T-cell (primary cell): ENCODE data around the gene PPFIA4. TPM values are rescaled to one million over a fixed set of nuclear protein-coding genes. Genes with fewer than 3 reads are reported as not detected.
A peak's percentile ranks its signal among the peaks of the same experiment; 100 is the strongest.

Experiments
- ATAC-seq, 4 experiments: fragments of 200-7000 bp in 3 of 4; fragments of 150-1000 bp in 1 of 4; cut with Tn5 transposase; replicated peaks in 1 of 4; 1 replicate in 3 of 4; 2 replicates in 1 of 4; pipeline ENCODE4 v1.10.0; 2021; ENCODE audit warnings: moderate library complexity in 3 of 4, mild to moderate bottlenecking in 2 of 4, moderate number of reproducible peaks in 1 of 4
- CTCF ChIA-PET, 2 donors: fragments of 300-600 bp; sonication (Branson Sonifier 250); formaldehyde crosslinking; loops; one replicate each; lab custom pipeline; 2022; ENCODE audit warnings: antibody characterized with exemption in 2 of 2; lab: Charles Lee
- POLR2A ChIA-PET, 2 donors: fragments of 300-600 bp; sonication (Branson Sonifier 250); formaldehyde crosslinking; loops; one replicate each; lab custom pipeline; 2022; ENCODE audit warnings: antibody characterized with exemption in 2 of 2; lab: Charles Lee
- DNase-seq, 35 experiments: peaks; one replicate each; pipeline versions ENCODE4 v3.0.0 to v3.0.0-alpha.2; 2013 to 2023
- H3K27ac ChIP-seq: one replicate; pipeline ENCODE4 v1.5.1; 2013; ENCODE audit warnings: low read length
- H3K27me3 ChIP-seq, 2 experiments: replicated peaks in 1 of 2; 1 replicate in 1 of 2; 2 replicates in 1 of 2; pipeline versions ENCODE4 v1.6.1 to v1.7.0; 2013; ENCODE audit warnings: low read length in 1 of 2, mixed read lengths in 1 of 2; ENCODE audit not compliant: control insufficient read depth in 2 of 2, insufficient read depth in 2 of 2; ENCODE audit errors: extremely low read depth in 1 of 2
- H3K36me3 ChIP-seq, 2 donors: 1 replicate in 1 of 2; 2 replicates in 1 of 2; pipeline versions ENCODE4 v1.6.1 to v1.7.0; 2013; ENCODE audit warnings: low read length in 1 of 2; ENCODE audit not compliant: control insufficient read depth in 2 of 2, insufficient read depth in 1 of 2; ENCODE audit errors: extremely low read depth in 1 of 2
- H3K4me1 ChIP-seq, 2 experiments: 1 replicate in 1 of 2; 2 replicates in 1 of 2; pipeline versions ENCODE4 v1.6.1 to v1.7.0; 2013; ENCODE audit warnings: low read length in 2 of 2, mixed read lengths in 1 of 2; ENCODE audit not compliant: insufficient read depth in 2 of 2, control insufficient read depth in 1 of 2; ENCODE audit errors: extremely low read depth in 1 of 2
- H3K4me3 ChIP-seq, 2 donors: 1 replicate in 1 of 2; 2 replicates in 1 of 2; pipeline versions ENCODE4 v1.5.1 to v1.7.0; 2013; ENCODE audit warnings: mild to moderate bottlenecking in 2 of 2, low read length in 1 of 2, moderate library complexity in 1 of 2; ENCODE audit not compliant: control insufficient read depth in 1 of 2; ENCODE audit errors: extremely low read depth in 1 of 2
- H3K9me3 ChIP-seq: 2 replicates; pipeline ENCODE4 v1.7.0; 2013
- H3K27ac Mint-ChIP-seq, 2 donors: one replicate each; pipeline ENCODE4 v1.8.0; 2020 to 2021; ENCODE audit warnings: mild to moderate bottlenecking in 2 of 2, mixed read lengths in 2 of 2
- H3K27me3 Mint-ChIP-seq, 2 donors: one replicate each; pipeline ENCODE4 v1.8.0; 2021 to 2022; ENCODE audit warnings: mixed read lengths in 2 of 2
- H3K36me3 Mint-ChIP-seq: one replicate; pipeline ENCODE4 v1.8.0; 2021; ENCODE audit warnings: mixed read lengths
- H3K4me1 Mint-ChIP-seq, 3 donors: one replicate each; pipeline ENCODE4 v1.8.0; 2020 to 2022; ENCODE audit warnings: mixed read lengths in 3 of 3, mild to moderate bottlenecking in 1 of 3
- H3K4me3 Mint-ChIP-seq, 3 donors: one replicate each; pipeline ENCODE4 v1.8.0; 2020 to 2022; ENCODE audit warnings: mild to moderate bottlenecking in 3 of 3, mixed read lengths in 3 of 3, moderate library complexity in 3 of 3
- H3K9me3 Mint-ChIP-seq, 3 donors: one replicate each; pipeline ENCODE4 v1.8.0; 2020 to 2022; ENCODE audit warnings: mixed read lengths in 3 of 3
- WGBS: methylation state at CpG from one replicate; pipeline ENCODE4 v1.1.5; 2013; ENCODE audit warnings: missing lambda C conversion rate; ENCODE audit not compliant: insufficient coverage; 5-methylcytosine and 5-hydroxymethylcytosine counted together
- total RNA-seq, 35 experiments: library from RNA in 6 of 35; stranded (reverse) in 6 of 35; fragments of 120-200 nt in 1 of 35; gene quantifications; one replicate each; pipeline versions ENCODE4 v1.2.1 to v1.2.4 and lab custom pipeline; 2013 to 2026

The PPFIA4 gene
- total RNA-seq, 5 donors from 2014 or later (not counting 1 experiment from before 2014, with no cell fraction given) = 0.66 to 2.0 (median 1.7) TPM

- POLR2A ChIA-PET = no interaction called here
- H3K27ac ChIP-seq = no peak overlapping the region
- CTCF ChIA-PET = interaction anchor here in 1 of 2 donors (0.6 kb wide), 1 partner anchor 37 kb away, joined by 3 read pairs; no protein-coding TSS in a partner anchor
- H3K4me3 ChIP-seq = no peak overlapping the region
- H3K27me3 Mint-ChIP-seq = peaks cover 18 to 33% of the 10 kb centered on the region in 2 donors
- H3K9me3 Mint-ChIP-seq = no peaks in the 10 kb centered on the region
- H3K4me3 Mint-ChIP-seq = no peak overlapping the region
- no peaks in the 10 kb centered on the region for H3K4me1 ChIP-seq
- peaks cover 0 to 50% of the 10 kb centered on the region in 2 experiments for H3K27me3 ChIP-seq
- ATAC-seq (no peak), DNase-seq (no peak)
- no peaks in the 10 kb centered on the region for H3K36me3 Mint-ChIP-seq
- H3K36me3 ChIP-seq = no peaks in the 10 kb centered on the region
- WGBS = 100% methylated on average over 1 of the region's 3 CpGs
- H3K27ac Mint-ChIP-seq = no peak overlapping the region
- no peaks in the 10 kb centered on the region for H3K4me1 Mint-ChIP-seq
- no peaks in the 10 kb centered on the region for H3K9me3 ChIP-seq
These were observed 55.9 kb downstream of the PPFIA4 start for GRCh38 chr1:203082231-203082505.

DNA sequence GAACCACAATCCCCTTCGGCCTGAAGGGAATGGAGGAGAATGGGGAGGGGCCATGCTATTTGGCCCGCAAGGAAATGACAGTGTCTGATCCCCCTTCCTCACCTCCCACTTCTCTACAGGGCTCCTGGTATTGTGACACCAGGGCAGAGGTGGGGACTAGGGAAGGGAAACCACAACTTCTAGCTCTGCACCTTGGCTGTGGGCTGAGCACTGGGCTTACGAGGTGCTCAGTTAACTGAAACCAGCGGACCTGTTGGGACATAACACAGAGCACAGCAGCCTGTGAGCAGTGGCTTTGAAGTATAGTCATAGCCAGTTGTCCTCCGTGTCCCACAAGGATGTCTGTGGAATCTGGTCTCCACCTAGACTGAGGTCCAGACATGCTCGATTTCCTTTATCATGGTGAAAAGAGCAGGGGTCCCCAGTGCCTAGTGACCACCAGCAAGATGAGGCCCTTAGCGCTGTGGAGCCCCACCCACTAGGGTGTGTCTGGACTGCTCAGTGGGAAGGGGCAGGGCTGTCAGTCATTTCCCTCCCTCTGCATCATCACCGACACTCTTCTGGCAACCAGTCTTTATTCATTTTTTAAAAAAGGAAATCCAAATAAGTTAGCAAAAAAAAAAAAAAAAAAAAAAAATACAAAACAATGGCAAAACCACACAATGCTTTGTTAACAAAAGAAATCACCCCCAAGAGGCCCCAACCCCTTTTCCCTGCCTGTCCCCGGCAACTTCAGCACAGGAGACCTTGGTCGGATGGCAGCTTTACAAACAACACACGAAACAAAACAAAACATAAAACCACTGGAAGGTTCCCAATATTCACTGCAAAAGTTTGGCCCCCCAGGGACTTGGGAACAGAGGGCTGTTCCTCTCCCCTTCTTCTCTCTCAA is 56.5 kb downstream of the PPFIA4 start:
- H3K9me3 Mint-ChIP-seq = no peaks in the 10 kb centered on the region
- Histone ChIP-seq H3K36me3 (no peaks in the 10 kb centered on the region), H3K4me3 (no peak overlapping the region), H3K4me1 (no peaks in the 10 kb centered on the region), H3K27me3 (peaks cover 0 to 45% of the 10 kb centered on the region in 2 experiments), H3K9me3 (no peaks in the 10 kb centered on the region), H3K27ac (no peak overlapping the region)
- no peak for ATAC-seq
- H3K27ac Mint-ChIP-seq = no peak overlapping the region
- whole genome bisulfite sequencing = 72% methylated on average over 8 of the region's 11 CpGs
- no peak for DNase-seq
- CTCF ChIA-PET = interaction anchor here in 1 of 2 donors (0.6 kb wide), 1 partner anchor 37 kb away, joined by 3 read pairs; no protein-coding TSS in a partner anchor
- no peaks in the 10 kb centered on the region for H3K4me1 Mint-ChIP-seq
- no peak overlapping the region for H3K4me3 Mint-ChIP-seq
- peaks cover 12 to 30% of the 10 kb centered on the region in 2 donors for H3K27me3 Mint-ChIP-seq
- H3K36me3 Mint-ChIP-seq = no peaks in the 10 kb centered on the region
- POLR2A ChIA-PET = no interaction called here

- 96% methylated on average over 6 of the region's 11 CpGs for WGBS
- ATAC-seq (no peak), DNase-seq (no peak)
- no peak overlapping the region for H3K27ac ChIP-seq
- no peaks in the 10 kb centered on the region for H3K9me3 Mint-ChIP-seq
- H3K27me3 Mint-ChIP-seq = peaks cover 7 to 26% of the 10 kb centered on the region in 2 donors
- H3K4me1 Mint-ChIP-seq = no peaks in the 10 kb centered on the region
- ChIA-PET CTCF (interaction anchor here in 1 of 2 donors (0.5 kb wide), 1 partner anchor 393 kb away, joined by 4 read pairs; no protein-coding TSS in a partner anchor), POLR2A (no interaction called here)
- H3K36me3 ChIP-seq = no peaks in the 10 kb centered on the region
- H3K4me3 Mint-ChIP-seq = no peak overlapping the region
- no peak overlapping the region for H3K27ac Mint-ChIP-seq
- H3K9me3 ChIP-seq = no peaks in the 10 kb centered on the region
- no peaks in the 10 kb centered on the region for H3K4me1 ChIP-seq
- H3K4me3 ChIP-seq = no peak overlapping the region
- H3K36me3 Mint-ChIP-seq = no peaks in the 10 kb centered on the region
- H3K27me3 ChIP-seq = peaks cover 0 to 40% of the 10 kb centered on the region in 2 experiments
These were observed 57.2 kb downstream of the PPFIA4 start for GRCh38 chr1:203083463-203083921.

DNA sequence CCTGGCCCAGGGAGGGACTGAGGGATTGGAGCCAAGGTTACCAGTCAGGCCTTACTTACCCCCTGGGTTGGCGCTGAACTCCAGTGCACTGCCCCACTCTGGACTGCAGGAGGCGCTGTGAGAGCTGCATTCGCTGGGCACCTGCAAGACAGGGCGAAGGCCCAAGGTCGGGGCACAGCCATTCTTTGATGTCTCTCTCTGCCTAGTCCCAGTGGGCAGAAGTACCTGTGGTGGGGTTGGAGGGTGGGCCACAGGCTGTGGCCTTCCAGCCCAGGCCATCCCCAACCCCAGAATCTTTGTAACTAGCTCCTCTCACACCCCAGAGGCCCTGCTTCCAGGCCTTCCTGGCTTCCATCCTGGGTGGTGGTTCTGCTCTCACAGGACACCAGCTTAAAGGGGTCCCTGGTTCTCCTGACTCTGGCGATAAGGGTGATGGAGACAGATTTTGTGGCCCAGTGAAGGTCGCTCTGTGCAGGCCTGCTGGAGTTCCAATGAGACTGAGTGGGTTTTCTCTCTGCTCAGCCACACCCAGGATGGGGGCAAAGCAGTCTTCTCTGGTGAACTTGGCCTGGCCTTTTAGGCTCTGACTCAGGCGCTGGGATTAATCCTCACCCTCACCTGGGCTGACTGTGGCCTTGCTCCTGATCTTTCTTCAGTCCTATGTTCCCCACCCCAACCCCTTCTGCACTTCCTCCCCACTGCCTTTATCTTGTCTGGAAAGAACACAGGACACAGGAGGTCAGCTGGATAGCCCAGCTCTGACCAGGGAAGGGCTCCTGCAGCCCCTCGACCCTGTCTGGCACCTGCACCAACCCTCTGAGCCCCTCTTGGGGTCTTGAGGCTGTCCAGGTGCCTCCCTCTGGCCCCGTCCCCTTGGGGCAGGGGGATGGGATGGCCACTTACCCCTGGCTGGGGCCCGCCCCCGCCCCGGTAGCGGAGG is 58.6 kb downstream of the PPFIA4 start:
- 91% methylated on average over 7 of the region's 14 CpGs for WGBS
- Histone ChIP-seq H3K9me3 (no peaks in the 10 kb centered on the region), H3K4me3 (no peak overlapping the region), H3K27ac (no peak overlapping the region), H3K36me3 (no peaks in the 10 kb centered on the region), H3K27me3 (peaks cover 0 to 42% of the 10 kb centered on the region in 2 experiments), H3K4me1 (no peaks in the 10 kb centered on the region)
- CTCF ChIA-PET = no interaction called here
- H3K27ac Mint-ChIP-seq = no peak overlapping the region
- no peak overlapping the region for H3K4me3 Mint-ChIP-seq
- no peaks in the 10 kb centered on the region for H3K36me3 Mint-ChIP-seq
- no peaks in the 10 kb centered on the region for H3K9me3 Mint-ChIP-seq
- ATAC-seq (no peak), DNase-seq (peak in 3 of 35 experiments; percentile 2 to 25 (median 8))
- peaks cover 4 to 16% of the 10 kb centered on the region in 2 donors for H3K27me3 Mint-ChIP-seq
- POLR2A ChIA-PET = interaction anchor here in 1 of 2 donors (0.5 kb wide), 1 partner anchor 1073 kb away, joined by 4 read pairs; no protein-coding TSS in a partner anchor
- no peaks in the 10 kb centered on the region for H3K4me1 Mint-ChIP-seq

- no peaks in the 10 kb centered on the region for H3K9me3 Mint-ChIP-seq
- H3K4me1 Mint-ChIP-seq = no peaks in the 10 kb centered on the region
- no peak within 1 kb of the TSS for H3K4me3 Mint-ChIP-seq
- H3K4me3 ChIP-seq = no peak within 1 kb of the TSS
- no peaks in the 10 kb centered on the region for H3K36me3 Mint-ChIP-seq
- H3K27ac Mint-ChIP-seq = no peak within 1 kb of the TSS
- H3K36me3 ChIP-seq = no peaks in the 10 kb centered on the region
- ChIA-PET POLR2A (no interaction called here), CTCF (no interaction called here)
- no peak within 1 kb of the TSS for H3K27ac ChIP-seq
- H3K4me1 ChIP-seq = no peaks in the 10 kb centered on the region
- H3K9me3 ChIP-seq = no peaks in the 10 kb centered on the region
- H3K27me3 Mint-ChIP-seq = peaks cover 8 to 17% of the 10 kb centered on the region in 2 donors
- peaks cover 0 to 40% of the 10 kb centered on the region in 2 experiments for H3K27me3 ChIP-seq
- 87% methylated on average over 14 of the region's 36 CpGs for WGBS
- no peak for DNase-seq
- ATAC-seq = no peak
These were observed 59.5 kb downstream of the PPFIA4 start, which contains the start of gene MYOG for GRCh38 chr1:203085528-203086406. MYOG (minus strand) TSS chr1:203086012; CDS start chr1:203085961, 51 bp downstream.
